Stimulated activated CD4-positive, alpha-beta T cell treated with anti-CD3 and anti-CD28 coated beads, Interleukin-2, amount 100 ng/mL, for 24 hours (primary cell): ENCODE data around the gene FOXN4.
"Not testable (repeated sequence)": the region's sequence is repeated elsewhere in the genome, so short reads cannot be mapped to it uniquely, and the experiment has no call there.

Source experiments
- DNase-seq, 2 donors: peaks; one replicate each; pipeline ENCODE4 v3.0.0-alpha.2; 2020

The FOXN4 gene

GRCh38 chr12:109308534-109309380 lies at the start of gene FOXN4:
TSS of gene FOXN4 (minus strand) at chr12:109309284. CDS start at chr12:109308321, 963 bp downstream.
- DNase-seq, result no peak

- no peak for DNase-seq
These were observed 49.2 kb upstream of the FOXN4 start for GRCh38 chr12:109358154-109358869.

GRCh38 chr12:109357032-109357431 lies 47.9 kb upstream of the FOXN4 start:
- DNase-seq, result no peak

DNA sequence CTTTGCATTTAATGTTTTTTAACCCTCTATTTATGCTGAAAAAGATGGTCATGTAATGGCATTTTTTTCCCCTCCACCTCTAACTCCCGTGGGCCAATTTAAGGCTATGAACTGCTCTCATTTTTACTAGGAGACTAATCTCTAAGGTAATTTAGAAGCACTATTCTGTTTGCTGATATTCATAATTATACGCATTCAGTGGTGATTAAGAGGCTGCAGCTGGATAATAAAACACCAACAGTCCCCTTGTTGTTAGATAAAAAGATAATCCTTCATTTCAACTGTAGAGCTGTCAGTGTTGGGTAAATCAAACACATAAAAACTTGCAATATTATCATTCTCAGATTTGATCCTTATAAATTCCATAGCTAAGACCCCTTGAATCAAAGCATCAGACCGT lies 47.5 kb upstream of the FOXN4 start:
- no peak for DNase-seq

DNA sequence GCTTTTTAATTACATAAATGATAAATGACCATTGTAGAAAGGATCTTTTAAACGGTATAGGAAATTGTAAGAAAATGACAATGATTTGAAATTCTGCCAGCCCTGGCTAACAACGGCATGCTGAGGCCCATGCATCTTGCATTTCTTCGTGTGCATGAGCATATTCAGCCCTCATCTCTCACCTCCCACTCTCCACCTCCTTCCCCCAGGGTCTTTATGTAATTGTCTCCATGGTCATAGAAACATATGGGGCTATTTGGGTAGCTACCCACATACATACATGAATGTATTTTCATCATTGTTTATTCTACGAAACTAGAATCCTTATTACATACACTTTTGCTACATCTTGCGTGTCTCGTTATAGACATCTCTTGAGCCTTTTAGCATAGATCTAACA lies 43.1 kb upstream of the FOXN4 start:
- no peak for DNase-seq

DNA sequence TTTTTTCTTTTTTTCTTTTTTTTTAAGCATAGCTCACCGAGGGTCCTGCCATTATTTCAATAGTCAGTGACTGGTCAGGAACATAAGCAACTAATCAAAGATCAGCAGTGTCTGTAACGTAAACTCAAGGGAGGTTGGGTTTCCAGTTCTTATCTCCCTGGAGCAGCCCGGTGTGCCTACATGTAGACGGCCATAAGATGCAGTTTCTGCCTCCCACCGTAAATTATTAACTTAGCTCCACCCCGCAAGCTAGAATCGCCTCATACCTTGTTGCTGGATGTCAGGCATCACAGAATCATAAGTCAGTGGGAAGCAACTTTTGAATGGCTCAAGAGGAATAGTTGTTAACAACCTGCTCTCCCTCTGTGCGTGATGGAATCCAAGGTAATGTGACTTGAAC lies 38.5 kb upstream of the FOXN4 start, which contains the start of gene MYO1H:
TSS of gene MYO1H (plus strand) at position 312 of the 400 bp plus-strand sequence. CDS start at position 373, 61 bp downstream.
- DNase-seq, result no peak

DNA sequence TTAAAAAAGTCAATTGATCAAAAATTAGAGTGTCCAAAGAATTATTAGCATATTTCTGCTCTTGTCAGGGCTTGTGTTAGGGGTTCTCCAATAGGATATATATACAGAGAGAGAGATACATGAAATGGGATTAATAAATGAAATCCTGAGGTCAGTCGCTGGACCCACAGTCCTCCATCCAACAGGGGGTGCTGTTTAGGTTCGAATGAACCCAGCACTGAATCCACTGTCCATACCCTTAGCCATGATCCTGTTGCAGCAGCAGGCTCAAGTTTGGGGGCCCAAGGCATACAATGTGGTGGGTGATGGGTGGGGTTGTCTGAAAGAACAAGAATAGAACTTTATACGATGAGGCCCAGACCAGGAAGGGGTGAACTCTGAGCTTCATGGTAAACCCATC lies 37.8 kb upstream of the FOXN4 start:
- DNase-seq, result peak in 1 of 2 donors; percentile 12

GRCh38 chr12:109345428-109345827 lies 36.3 kb upstream of the FOXN4 start:
- no peak for DNase-seq

DNA sequence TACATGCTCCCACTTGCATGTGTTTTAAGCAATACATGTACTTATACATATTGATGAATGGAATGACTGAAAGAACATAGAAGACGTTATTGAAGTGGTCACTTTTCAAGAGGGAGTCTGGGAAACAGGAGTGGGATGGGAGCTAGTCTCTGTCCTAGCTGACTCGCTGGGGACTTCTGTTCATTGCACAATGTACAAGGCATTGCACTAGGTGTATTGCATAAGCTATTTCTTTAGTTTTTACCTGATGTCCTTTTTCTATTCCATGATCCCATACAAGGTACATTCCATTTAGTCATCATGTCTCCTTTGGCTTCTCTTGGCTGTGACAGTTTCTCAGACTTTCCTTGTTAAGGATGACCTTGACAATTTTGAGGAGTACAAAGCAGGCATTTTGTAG lies 34.6 kb upstream of the FOXN4 start:
- no peak for DNase-seq

DNA sequence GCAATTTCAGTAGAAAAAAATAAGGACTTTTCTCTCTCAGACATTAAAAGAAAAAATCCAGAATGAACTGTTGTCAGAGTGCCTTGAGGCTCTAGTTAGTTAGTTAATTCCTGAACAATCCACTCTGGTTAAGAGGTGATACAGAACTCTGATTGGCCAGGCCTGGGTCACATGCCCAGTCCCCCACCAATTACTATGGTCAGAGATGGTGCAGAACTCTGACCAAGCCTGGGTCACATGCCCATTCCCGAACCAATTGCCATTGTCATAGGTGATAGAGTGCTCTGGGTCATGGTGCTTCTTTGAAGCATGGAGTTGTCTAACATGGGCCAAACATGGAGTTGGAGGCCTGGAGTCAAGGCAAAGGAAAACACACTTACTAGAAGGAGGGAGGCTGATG lies 27.5 kb upstream of the FOXN4 start:
- DNase-seq, result no peak

GRCh38 chr12:109334887-109335286 lies 25.8 kb upstream of the FOXN4 start:
- no peak for DNase-seq

GRCh38 chr12:109331301-109331952 lies 22.3 kb upstream of the FOXN4 start:
- DNase-seq, result no peak

DNA sequence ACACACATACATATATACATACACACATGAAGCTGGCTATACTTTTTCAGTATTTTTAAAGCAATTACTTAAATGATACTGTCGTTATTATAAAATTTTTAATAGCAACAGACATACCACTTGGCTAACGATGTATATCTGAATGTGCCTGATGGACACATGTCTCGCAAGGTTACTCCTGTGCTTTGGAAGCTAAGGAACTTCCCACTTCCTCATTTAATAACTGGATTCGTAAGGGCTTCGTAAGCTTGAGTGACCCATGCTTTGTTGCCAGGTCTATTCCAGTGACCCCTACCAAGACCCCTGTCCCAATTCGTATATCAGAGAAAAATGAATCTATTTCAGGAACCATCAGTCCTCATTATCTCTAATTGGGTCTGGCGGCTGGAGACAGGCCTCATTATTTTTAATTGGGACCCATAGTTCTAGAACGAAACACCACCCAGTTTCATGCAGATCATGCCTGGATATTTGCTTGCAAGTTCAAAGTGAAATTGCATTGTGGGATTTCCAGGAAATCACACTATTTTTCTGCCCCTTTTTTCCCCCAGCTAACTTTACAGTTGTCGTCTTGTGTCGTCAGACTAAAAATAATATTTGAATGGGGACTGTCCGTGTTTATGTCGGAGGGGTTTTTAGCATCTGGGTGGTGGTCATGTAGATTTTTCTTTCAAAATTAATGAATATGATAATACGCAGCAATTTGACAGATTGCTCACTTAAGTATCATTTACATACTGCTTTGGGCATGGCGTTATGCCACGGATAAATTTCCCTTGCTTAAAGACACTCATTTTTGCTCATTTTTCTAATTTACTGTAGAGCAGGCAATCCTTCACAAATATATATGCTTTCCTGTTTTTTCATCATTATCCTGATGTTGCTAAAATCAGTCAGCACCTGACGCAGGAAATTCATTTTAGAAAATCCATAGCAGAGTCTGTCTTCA lies 21.5 kb upstream of the FOXN4 start:
- no peak for DNase-seq

DNA sequence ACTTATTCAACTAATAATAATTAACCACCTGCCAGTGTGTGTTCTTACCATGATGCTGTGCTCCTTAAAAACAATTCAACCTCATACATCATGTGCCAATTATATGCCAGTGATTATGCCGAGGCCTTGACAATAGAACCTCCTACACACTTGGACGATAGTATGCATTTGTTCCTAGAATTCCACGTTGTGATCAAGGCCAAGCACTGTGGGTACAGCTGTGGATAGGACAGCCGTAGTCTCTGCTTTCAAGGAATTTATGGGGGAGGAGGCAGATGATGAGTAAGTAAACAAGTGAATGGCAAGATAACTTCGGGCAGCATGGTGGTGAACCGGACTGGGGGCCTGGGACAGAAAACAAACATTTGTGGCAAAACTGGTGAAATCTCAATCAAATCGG lies 20.6 kb upstream of the FOXN4 start:
- no peak for DNase-seq

GRCh38 chr12:109329003-109329402 lies 19.9 kb upstream of the FOXN4 start:
- no peak for DNase-seq

- DNase-seq, result not testable (repeated sequence)
These were observed 12.2 kb upstream of the FOXN4 start for GRCh38 chr12:109321294-109321693.

DNA sequence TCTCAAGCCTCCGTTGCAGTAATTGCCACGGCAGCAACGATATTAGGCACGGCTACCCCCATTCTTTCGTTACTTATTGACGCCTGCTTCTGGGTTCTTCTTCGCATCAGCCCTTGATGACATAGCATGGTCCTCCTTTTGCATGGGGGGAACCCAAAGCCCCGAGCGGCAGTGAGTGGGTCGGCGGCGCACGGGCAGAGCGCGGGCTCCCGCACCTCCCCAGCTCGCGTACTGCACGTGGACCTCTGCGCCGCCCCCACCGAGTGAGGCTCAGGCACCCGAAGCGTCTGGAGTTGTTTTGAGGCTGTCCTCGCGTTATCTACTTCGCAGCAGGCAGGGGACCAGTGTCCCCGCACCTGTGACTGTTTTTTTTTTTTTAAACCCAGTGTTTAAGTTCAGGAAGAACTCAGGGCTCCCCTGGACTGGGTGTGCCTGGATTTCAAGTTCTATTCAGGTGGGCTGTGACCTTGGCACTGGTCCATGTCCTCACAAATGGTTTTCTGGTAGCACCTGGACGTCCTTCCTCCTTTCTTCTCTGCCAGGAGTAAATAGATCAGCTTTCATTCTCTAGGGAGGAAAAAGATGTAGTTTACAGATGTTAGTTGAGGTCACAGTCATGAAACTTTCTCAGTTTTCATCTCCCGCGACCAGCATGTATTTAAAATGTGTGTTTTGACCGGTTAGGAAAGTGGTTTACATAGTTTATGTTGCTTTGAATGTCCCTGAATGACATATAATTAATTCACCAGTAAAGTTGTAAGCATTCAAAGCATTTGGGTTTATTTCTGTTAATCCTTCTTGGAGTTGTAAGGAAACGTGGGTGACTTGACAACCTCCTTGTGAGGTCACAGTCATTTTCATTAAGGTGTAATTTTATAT lies 1.4 kb upstream of the FOXN4 start:
- DNase-seq, result peak in 1 of 2 donors; percentile 32

GRCh38 chr12:109309381-109310246 lies 530 bp upstream of the FOXN4 start:
- DNase-seq, result peak in 1 of 2 donors; percentile 11

- DNase-seq, result no peak
These were observed 2.0 kb downstream of the FOXN4 start for GRCh38 chr12:109307051-109307450.

- DNase-seq, result no peak
These were observed 3.5 kb downstream of the FOXN4 start for GRCh38 chr12:109305547-109305946.
